Nephron progenitor cell (in vitro differentiated cells): Measurements from ENCODE around the gene SELENOV.
A peak's percentile ranks its signal among the peaks of the same experiment; 100 is the strongest.

Experiments used
- DNase-seq: peaks from one replicate; pipeline ENCODE4 v3.0.0; 2021
- H3K27ac Mint-ChIP-seq: 2 replicates; pipeline ENCODE4 v1.8.0; 2021; ENCODE audit warnings: mild to moderate bottlenecking, moderate library complexity, mixed read lengths
- H3K27me3 Mint-ChIP-seq: 2 replicates; pipeline ENCODE4 v1.8.0; 2021; ENCODE audit warnings: mild to moderate bottlenecking, low read depth, mixed read lengths; ENCODE audit not compliant: poor library complexity
- H3K36me3 Mint-ChIP-seq: 2 replicates; pipeline ENCODE4 v1.8.0; 2021; ENCODE audit warnings: low read depth, mixed read lengths
- H3K4me1 Mint-ChIP-seq: 2 replicates; pipeline ENCODE4 v1.8.0; 2021; ENCODE audit warnings: mixed read lengths
- H3K4me3 Mint-ChIP-seq: 2 replicates; pipeline ENCODE4 v1.8.0; 2021; ENCODE audit warnings: mild to moderate bottlenecking, moderate library complexity, mixed read lengths
- H3K9me3 Mint-ChIP-seq: 2 replicates; pipeline ENCODE4 v1.8.0; 2021; ENCODE audit warnings: mild to moderate bottlenecking, moderate library complexity, mixed read lengths
- TF ChIP-seq, protein P1 (sequence below): fragments of 200-600 bp; sonication (generic); IDR thresholded peaks from 2 replicates; pipeline ENCODE4 v1.5.0; 2021; ENCODE audit warnings: antibody characterized with exemption

Gene SELENOV

DNA sequence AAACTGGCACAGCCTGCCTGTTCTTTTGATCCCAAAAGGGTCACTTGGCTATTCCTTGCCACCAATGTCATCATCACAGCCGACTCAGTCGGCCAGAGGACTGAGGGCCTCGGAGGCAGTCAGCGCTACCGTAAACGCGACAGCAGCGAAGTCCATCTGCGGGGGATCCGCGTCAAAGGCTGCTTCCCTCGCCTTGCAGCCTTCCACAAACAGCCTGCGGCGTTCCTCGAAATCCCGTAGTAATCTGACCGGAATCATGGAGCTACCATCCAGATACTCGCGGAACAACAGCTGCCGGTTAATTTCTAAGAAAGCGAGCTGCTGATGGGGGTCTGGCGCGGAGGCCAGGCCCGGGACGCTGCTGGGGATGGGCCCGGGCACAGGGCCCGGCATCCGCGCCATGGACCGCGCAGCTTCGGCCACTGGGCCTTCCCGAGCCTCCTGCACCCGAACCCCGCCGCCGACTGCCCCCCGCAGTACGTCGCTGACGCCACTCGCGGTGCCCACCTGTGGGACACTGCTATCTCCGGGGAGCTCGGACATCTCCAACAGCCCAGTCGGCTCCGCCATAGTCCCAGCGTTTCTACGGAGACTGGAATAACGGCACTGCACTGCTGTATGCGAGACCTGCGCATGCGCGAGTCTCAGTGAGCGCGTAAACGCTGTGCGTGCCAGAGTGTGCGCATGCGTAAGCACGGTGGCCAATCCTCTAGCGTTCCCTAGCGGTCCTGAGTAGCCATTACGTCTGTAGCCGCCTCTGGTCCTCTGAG is 17.5 kb downstream of the SELENOV start, which contains the start of gene EID2B:
Gene EID2B (minus strand): TSS at position 620 of the 770 bp plus-strand sequence. CDS start 50 bp downstream, at position 570.
- Mint-ChIP-seq H3K4me1 (peaks cover 32% of the 10 kb centered on the region), H3K4me3 (peak within 1 kb of the TSS; percentile 96), H3K27me3 (no peaks in the 10 kb centered on the region), H3K9me3 (no peaks in the 10 kb centered on the region), H3K27ac (peak within 1 kb of the TSS; percentile 71), H3K36me3 (peaks cover 16% of the 10 kb centered on the region)
- DNase-seq, result peak; percentile 96
- TF ChIP-seq, protein P1, sequence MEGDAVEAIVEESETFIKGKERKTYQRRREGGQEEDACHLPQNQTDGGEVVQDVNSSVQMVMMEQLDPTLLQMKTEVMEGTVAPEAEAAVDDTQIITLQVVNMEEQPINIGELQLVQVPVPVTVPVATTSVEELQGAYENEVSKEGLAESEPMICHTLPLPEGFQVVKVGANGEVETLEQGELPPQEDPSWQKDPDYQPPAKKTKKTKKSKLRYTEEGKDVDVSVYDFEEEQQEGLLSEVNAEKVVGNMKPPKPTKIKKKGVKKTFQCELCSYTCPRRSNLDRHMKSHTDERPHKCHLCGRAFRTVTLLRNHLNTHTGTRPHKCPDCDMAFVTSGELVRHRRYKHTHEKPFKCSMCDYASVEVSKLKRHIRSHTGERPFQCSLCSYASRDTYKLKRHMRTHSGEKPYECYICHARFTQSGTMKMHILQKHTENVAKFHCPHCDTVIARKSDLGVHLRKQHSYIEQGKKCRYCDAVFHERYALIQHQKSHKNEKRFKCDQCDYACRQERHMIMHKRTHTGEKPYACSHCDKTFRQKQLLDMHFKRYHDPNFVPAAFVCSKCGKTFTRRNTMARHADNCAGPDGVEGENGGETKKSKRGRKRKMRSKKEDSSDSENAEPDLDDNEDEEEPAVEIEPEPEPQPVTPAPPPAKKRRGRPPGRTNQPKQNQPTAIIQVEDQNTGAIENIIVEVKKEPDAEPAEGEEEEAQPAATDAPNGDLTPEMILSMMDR, result peak; percentile 99

DNA sequence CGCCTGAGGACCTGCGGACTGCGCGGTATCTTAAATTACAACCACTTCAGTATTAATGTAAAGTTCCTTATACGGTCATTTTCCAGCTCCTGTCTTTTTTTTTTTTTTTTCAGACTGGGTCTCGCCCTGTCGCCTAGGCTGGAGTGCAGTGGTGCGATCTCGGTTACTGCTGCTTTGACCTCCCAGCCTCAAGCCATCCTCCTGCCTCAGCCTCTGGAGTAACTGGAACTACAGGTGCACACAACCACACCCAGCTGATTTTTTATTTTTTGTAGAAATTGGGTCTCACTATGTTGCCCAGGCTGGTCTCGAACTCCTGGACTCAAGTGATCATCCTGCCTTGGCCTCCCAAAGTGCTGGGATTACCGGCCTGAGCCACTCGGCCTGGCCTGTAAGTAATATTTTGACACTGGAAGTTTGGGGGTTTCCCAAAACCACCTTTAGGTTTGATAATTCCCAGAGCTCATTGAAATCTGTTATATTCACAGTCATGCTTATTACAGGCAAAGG is 18.1 kb downstream of the SELENOV start:
- H3K36me3 Mint-ChIP-seq, result peaks cover 11% of the 10 kb centered on the region
- peak overlapping the region; percentile 54 for H3K4me3 Mint-ChIP-seq
- no peaks in the 10 kb centered on the region for H3K9me3 Mint-ChIP-seq
- TF ChIP-seq, protein P1, result no peak
- no peak overlapping the region for H3K27ac Mint-ChIP-seq
- no peaks in the 10 kb centered on the region for H3K27me3 Mint-ChIP-seq
- peaks cover 36% of the 10 kb centered on the region for H3K4me1 Mint-ChIP-seq
- no peak for DNase-seq

DNA sequence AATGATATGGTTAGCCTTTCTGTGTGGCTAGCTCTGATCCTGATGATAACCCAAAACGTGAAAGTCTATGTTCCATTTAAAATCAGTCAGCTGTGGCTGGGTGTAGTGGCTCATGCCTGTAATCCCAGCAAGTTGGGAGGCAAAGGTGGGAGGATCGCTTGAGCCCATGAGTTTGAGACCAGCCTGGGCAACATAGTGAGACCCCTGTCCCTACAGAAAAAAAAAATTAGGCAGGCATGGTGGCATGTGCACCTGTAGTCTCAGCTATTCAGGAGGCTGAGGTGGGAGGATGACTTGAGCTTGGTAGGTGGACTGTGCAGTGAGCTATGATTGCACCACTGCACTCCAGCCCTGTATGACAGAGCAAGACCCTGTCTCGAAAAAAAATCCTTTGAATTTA is 18.9 kb downstream of the SELENOV start:
- no peak overlapping the region for H3K27ac Mint-ChIP-seq
- peaks cover 8% of the 10 kb centered on the region for H3K36me3 Mint-ChIP-seq
- no peak overlapping the region for H3K4me3 Mint-ChIP-seq
- H3K27me3 Mint-ChIP-seq, result no peaks in the 10 kb centered on the region
- no peaks in the 10 kb centered on the region for H3K9me3 Mint-ChIP-seq
- peaks cover 39% of the 10 kb centered on the region for H3K4me1 Mint-ChIP-seq
- DNase-seq, result no peak
- TF ChIP-seq, protein P1, result no peak

DNA sequence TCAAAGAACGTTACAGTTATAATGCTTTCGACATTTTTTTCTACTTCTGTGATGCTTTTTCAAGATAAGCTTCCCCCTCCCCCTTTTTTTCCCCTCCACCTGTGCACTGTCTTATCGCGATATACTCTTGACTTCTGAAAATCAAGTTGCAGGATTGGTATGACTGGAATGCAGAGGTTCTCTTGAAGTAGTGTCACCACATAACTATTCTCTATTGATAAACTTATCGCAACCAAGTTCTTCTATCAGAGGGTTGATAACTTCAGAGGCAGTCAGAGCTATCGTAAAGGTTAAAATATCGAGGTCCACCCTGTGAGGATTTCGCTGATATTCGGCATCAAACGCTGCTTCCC is 24.2 kb downstream of the SELENOV start:
- H3K4me3 Mint-ChIP-seq, result peak overlapping the region; percentile 95
- TF ChIP-seq, protein P1, result no peak
- peaks cover 12% of the 10 kb centered on the region for H3K27me3 Mint-ChIP-seq
- no peaks in the 10 kb centered on the region for H3K9me3 Mint-ChIP-seq
- H3K36me3 Mint-ChIP-seq, result peaks cover 6% of the 10 kb centered on the region
- DNase-seq, result no peak
- H3K27ac Mint-ChIP-seq, result peak overlapping the region; percentile 97
- peaks cover 39% of the 10 kb centered on the region for H3K4me1 Mint-ChIP-seq

DNA sequence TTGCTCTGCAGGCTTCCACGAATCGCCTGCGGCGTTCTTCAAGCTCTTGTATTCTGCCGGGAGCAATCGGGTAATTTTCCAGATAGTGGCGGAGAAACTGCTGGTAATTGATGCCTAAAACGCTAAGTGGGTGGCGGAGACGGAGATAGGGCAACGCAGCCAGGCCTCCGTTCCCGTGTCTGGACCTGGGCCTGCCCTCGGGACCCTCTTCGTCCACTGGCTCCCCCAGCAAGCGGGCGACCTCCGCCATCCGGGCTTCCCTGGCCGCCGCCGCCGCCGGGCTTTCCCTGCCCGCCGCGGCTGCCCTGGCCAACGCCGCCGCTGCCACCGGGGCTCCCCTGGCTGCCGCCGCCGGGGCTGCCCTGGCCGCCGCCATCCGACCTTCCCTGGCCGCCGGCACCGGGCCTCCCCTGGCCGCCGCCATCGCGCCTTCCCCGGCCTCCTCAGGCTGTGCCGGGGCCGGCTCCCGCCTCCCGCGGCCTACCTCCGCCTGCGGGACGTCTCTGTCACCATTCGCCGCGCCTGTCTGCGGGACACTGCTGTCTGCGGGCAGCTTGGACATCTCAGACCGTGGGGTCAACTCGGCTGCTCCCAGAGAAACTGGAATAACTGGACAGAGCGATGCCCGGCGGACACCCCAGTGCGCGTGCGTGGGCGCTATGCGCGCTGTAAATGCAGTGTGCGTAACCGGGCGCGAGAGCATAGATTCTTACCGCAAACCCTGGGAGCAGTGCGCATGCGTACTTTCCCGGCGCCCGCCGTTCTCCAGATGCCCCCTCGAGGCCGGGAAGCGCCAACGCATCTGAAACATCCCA is 24.8 kb downstream of the SELENOV start, which contains the start of gene EID2:
Gene EID2 (minus strand): TSS at position 644 of the 815 bp plus-strand sequence. CDS start 82 bp downstream, at position 562.
- H3K27me3 Mint-ChIP-seq, result peaks cover 18% of the 10 kb centered on the region
- TF ChIP-seq, protein P1, result peak; percentile 72
- peak within 1 kb of the TSS; percentile 99 for H3K27ac Mint-ChIP-seq
- no peaks in the 10 kb centered on the region for H3K9me3 Mint-ChIP-seq
- peaks cover 6% of the 10 kb centered on the region for H3K36me3 Mint-ChIP-seq
- peak; percentile 98 for DNase-seq
- H3K4me3 Mint-ChIP-seq, result peak within 1 kb of the TSS; percentile 95
- H3K4me1 Mint-ChIP-seq, result peaks cover 39% of the 10 kb centered on the region
